Measurements from ENCODE around the gene COBL. TPM values are rescaled to one million over a fixed set of nuclear protein-coding genes. Genes with fewer than 3 reads are reported as not detected.

The COBL gene, protein sequence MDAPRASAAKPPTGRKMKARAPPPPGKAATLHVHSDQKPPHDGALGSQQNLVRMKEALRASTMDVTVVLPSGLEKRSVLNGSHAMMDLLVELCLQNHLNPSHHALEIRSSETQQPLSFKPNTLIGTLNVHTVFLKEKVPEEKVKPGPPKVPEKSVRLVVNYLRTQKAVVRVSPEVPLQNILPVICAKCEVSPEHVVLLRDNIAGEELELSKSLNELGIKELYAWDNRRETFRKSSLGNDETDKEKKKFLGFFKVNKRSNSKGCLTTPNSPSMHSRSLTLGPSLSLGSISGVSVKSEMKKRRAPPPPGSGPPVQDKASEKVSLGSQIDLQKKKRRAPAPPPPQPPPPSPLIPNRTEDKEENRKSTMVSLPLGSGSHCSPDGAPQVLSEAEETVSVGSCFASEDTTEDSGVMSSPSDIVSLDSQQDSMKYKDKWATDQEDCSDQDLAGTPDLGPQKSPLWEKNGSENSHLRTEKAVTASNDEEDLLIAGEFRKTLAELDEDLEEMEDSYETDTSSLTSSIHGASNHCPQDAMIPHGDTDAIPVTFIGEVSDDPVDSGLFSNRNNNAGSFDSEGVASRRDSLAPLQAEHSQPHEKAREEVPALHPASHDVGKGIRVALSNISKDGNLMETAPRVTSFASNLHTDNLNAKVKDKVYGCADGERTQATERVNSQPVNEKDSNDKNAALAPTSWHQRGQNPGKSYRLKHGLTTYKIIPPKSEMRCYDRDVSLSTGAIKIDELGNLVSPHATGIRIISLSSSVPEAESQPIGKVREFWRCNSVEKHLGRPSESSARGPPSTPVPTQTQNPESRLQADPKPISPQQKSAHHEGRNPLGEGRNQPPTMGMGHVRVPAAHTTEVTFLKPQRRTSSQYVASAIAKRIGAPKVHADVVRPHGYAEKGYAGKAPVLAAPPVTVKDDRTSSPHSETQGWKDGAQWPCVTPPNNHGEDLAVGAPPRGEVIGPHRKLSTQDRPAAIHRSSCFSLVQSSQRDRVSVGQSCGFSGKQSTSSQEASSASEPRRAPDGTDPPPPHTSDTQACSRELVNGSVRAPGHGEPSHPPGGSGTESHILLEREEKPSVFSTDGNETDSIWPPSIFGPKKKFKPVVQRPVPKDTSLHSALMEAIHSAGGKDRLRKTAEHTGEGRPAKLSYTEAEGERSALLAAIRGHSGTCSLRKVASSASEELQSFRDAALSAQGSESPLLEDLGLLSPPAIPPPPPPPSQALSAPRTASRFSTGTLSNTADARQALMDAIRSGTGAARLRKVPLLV
- 10 to 100 TPM in 2 of 3 donors, 1 to 10 TPM in 1; 2.2 to 37.3 (median 16.1) TPM for total RNA-seq

DNA sequence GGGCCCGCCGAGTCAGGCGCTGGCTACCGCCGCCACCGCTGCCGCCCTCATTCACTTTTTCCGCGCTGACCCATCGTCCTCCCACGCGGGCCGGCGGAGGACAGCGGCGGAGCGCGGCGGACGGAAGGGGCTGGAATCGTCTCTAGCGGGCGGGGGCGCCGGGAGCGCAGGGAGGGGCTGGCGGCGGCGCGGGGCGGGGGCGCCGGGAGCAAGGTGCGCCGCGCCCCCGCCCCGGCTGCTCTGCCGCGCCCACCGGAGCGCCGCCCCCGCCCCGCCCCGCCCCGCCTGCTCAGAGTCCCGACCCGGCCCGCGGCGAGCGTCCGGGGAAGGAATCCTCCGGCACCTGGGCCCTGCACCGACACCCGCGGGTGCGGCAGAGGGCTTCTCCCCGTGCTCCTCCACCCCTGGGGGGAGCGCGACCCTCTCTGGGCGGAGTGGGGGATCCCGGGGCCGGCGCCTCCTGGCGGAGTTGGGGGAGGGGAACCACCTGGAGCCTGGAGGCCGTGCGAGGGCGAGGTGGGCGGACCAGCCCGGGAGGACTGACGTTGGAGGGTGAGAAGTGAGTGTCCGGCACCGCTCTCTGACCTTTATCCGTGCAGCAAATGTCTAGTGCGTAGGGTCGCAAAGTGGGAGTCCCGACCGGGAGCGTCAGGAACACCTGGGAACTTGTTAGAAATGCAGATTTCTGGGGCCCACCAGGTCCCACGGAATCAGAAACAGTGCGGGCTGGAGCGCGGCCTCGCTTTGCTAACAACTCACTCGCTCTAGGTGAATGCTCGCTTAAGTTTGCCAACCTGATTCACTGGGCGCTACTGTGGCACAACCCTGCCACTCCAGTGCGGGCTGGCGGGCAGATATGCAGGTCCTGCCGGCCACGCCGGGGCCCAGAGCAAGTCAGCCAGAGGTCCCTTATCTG is at the start of gene COBL:
TSS of gene COBL (minus strand) at position 144 of the 916 bp plus-strand sequence. CDS start 176 bp downstream, outside the sequence.
- TF ChIP-seq, protein P1, sequence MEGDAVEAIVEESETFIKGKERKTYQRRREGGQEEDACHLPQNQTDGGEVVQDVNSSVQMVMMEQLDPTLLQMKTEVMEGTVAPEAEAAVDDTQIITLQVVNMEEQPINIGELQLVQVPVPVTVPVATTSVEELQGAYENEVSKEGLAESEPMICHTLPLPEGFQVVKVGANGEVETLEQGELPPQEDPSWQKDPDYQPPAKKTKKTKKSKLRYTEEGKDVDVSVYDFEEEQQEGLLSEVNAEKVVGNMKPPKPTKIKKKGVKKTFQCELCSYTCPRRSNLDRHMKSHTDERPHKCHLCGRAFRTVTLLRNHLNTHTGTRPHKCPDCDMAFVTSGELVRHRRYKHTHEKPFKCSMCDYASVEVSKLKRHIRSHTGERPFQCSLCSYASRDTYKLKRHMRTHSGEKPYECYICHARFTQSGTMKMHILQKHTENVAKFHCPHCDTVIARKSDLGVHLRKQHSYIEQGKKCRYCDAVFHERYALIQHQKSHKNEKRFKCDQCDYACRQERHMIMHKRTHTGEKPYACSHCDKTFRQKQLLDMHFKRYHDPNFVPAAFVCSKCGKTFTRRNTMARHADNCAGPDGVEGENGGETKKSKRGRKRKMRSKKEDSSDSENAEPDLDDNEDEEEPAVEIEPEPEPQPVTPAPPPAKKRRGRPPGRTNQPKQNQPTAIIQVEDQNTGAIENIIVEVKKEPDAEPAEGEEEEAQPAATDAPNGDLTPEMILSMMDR (IDR thresholded peaks at IDR 0.05) = no peak
- TF ChIP-seq POLR2A (IDR thresholded peaks at IDR 0.05) = no peak
- no peaks in the 10 kb centered on the region for H3K4me1 ChIP-seq
- peak within 1 kb of the TSS; percentile 83 to 90 for H3K27ac ChIP-seq
- DNase-seq (ENCODE audit: low spot score in 2 of 2) = peak in 1 of 2 donors; percentile 30
- no peaks in the 10 kb centered on the region for H3K9me3 ChIP-seq
- H3K27me3 ChIP-seq = no peaks in the 10 kb centered on the region
- H3K36me3 ChIP-seq = no peaks in the 10 kb centered on the region
- H3K4me3 ChIP-seq = peak within 1 kb of the TSS; percentile 50 to 87 (median 59)
- intact Hi-C loops (cut with DNase I; ENCODE audit: low total_unique reads) = no loop called here

DNA sequence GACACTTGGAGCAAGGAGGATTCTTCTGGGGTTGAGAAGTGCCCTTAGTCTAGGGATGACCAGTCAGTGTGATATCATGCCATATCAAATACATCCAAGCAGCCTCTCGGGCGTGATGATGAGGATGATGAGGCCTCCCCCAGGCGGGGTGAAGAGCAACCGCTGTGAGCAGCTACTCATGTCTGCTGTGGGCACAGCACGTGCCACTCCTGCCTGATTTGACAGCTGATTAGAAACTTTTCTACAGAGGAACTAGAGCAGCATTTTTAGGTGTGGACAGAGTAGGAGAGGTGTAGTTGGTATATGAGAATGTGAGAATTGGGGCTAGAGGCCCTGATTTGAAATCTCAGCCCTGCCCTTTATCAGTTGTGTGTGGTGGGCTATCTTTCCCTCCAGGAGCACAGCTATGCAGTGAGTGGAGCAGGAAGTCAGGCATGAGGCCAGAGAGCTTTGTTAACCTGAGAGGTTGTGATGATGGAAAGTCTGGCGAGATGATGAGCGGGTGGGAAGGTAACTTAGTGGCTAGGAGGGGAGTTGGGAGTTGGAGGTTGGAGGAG is 49.6 kb upstream of the COBL start:
- Histone ChIP-seq H3K4me1 (no peaks in the 10 kb centered on the region), H3K27ac (no peak overlapping the region), H3K27me3 (no peaks in the 10 kb centered on the region), H3K9me3 (no peaks in the 10 kb centered on the region), H3K4me3 (no peak overlapping the region), H3K36me3 (no peaks in the 10 kb centered on the region)
- intact Hi-C loops (cut with DNase I; ENCODE audit: low total_unique reads) = loop anchor here (10.0 kb wide), 1 partner anchor 191 kb away; no protein-coding TSS in a partner anchor
- TF ChIP-seq POLR2AphosphoS5 (IDR thresholded peaks at IDR 0.05) = no peak
- no peak for TF ChIP-seq POLR2A (IDR thresholded peaks at IDR 0.05)
- TF ChIP-seq, protein P1 (IDR thresholded peaks at IDR 0.05) = no peak
- DNase-seq (ENCODE audit: low spot score in 2 of 2) = no peak

DNA sequence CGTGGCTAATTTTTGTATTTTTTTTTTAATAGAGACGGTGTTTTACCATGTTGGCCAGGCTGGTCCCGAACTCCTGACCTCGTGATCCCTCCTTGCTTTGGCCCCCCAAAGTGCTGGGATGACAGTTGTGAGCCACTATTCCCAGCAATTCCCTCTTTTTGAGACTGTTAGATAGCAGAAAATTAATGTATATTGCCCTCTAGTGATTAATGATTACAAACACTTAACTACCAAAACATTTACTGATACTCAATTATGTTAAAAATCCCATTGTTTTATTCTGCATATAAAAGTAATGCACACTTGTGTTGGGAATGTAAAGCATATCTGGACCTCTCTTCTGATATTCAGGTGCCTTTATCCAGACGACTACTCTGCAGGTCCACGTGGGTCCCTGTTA is 41.2 kb upstream of the COBL start:
- Histone ChIP-seq H3K27me3 (no peaks in the 10 kb centered on the region), H3K4me1 (no peaks in the 10 kb centered on the region), H3K36me3 (no peaks in the 10 kb centered on the region), H3K27ac (no peak overlapping the region), H3K9me3 (no peaks in the 10 kb centered on the region), H3K4me3 (no peak overlapping the region)
- DNase-seq (ENCODE audit: low spot score in 2 of 2) = no peak
- intact Hi-C loops (cut with DNase I; ENCODE audit: low total_unique reads) = no loop called here
- TF ChIP-seq POLR2AphosphoS5 (IDR thresholded peaks at IDR 0.05) = no peak
- TF ChIP-seq, protein P1 (IDR thresholded peaks at IDR 0.05) = no peak
- TF ChIP-seq POLR2A (IDR thresholded peaks at IDR 0.05) = no peak

DNA sequence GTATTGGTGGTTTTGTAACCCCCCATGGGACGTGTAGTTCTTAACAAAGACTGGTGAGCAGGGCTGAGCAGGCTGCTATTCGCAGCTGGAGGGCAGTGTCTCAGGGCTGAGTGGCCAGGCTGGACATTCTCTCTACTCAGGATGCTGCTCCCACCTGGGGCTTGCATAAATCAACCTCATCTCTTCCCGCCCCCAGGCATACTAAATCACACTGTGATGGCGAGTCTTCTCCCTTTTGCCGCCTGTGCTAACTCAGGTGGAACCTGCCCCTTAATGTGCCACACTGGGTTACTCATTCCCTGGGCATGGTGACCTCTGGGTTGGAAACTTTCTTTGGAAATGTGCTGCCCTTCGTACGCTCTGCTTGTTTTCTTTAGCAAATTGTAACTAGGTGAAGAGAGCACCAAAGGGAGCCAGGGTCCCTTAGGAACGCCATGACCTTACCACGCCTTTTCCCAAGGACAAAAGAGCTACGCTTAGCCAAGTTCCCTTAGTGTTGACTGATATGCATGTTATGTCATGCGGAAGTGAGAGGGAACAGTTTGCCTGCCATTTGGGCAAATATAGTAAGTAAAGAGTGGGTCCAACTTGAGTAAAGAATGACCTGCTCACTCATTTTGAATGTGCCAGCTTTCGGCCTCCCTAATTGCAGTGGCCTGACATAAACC is 40.4 kb upstream of the COBL start:
- no peaks in the 10 kb centered on the region for H3K27me3 ChIP-seq

More for the DNA sequence above, 40.4 kb upstream of the COBL start:
- Histone ChIP-seq H3K9me3 (no peaks in the 10 kb centered on the region), H3K27ac (peak overlapping the region in 1 of 2 donors; percentile 36), H3K4me3 (no peak overlapping the region), H3K4me1 (no peaks in the 10 kb centered on the region), H3K36me3 (no peaks in the 10 kb centered on the region)
- TF ChIP-seq POLR2AphosphoS5 (IDR thresholded peaks at IDR 0.05) = no peak
- TF ChIP-seq POLR2A (IDR thresholded peaks at IDR 0.05) = no peak
- TF ChIP-seq, protein P1 (IDR thresholded peaks at IDR 0.05) = no peak
- intact Hi-C loops (cut with DNase I; ENCODE audit: low total_unique reads) = no loop called here
- no peak for DNase-seq (ENCODE audit: low spot score in 2 of 2)
